AG04450 (cell line): ENCODE data around the gene JPH2. TPM values are rescaled to one million over a fixed set of nuclear protein-coding genes. Genes with fewer than 3 reads are reported as not detected.

Experiments
- CTCF ChIA-PET: fragments of 300-600, 350-600 bp; formaldehyde crosslinking; extraction: SDS; loops from one replicate; lab custom pipeline; 2022; ENCODE audit warnings: antibody characterized with exemption, inconsistent platforms; lab: Charles Lee
- POLR2A ChIA-PET: fragments of 350-600 bp; formaldehyde crosslinking; extraction: SDS; loops from one replicate; lab custom pipeline; 2021; ENCODE audit warnings: antibody characterized with exemption, inconsistent platforms; lab: Yijun Ruan, JAX
- DNase-seq: peaks from one replicate; pipeline ENCODE4 v3.0.0-alpha.2; 2011; ENCODE audit warnings: low read depth, low spot score
- H3K27ac ChIP-seq: one replicate; pipeline ENCODE4 v1.5.1; 2012; ENCODE audit warnings: low read depth, low read length, control low read depth
- H3K27me3 ChIP-seq: one replicate; pipeline ENCODE4 v1.6.0; 2012; ENCODE audit warnings: low read length; ENCODE audit not compliant: control insufficient read depth, insufficient read depth
- H3K4me3 ChIP-seq: 2 replicates; pipeline ENCODE4 v1.5.1; 2011; ENCODE audit warnings: mild to moderate bottlenecking, low read depth, low read length, control low read depth
- H3K9me3 ChIP-seq: 2 replicates; pipeline ENCODE4 v1.5.1; 2012; ENCODE audit warnings: low read length; ENCODE audit not compliant: control insufficient read depth, insufficient read depth
- CTCF ChIP-seq: IDR thresholded peaks from 2 replicates; pipeline ENCODE4 v1.5.1; 2011; ENCODE audit warnings: low read depth, low read length, control low read depth, inconsistent platforms
- polyA plus RNA-seq: library from polyadenylated mRNA; depleted of rRNA; stranded (reverse); fragments of >200 nt; gene quantifications from 2 replicates; pipeline ENCODE4 v1.2.3, GENCODE V29; 2011

The JPH2 gene
- polyA plus RNA-seq, 1 experiment, result 1.3 TPM

GRCh38 chr20:44223721-44224120 is 36.7 kb upstream of the JPH2 start:
- H3K9me3 ChIP-seq, result no peaks in the 10 kb centered on the region
- no peak overlapping the region for H3K27ac ChIP-seq
- H3K4me3 ChIP-seq, result no peak overlapping the region
- TF ChIP-seq CTCF, result no peak
- no peak for DNase-seq
- POLR2A ChIA-PET, result interaction anchor here (0.7 kb wide), 1 partner anchor 15 kb away, joined by 6 read pairs; no protein-coding TSS in a partner anchor
- H3K27me3 ChIP-seq, result no peaks in the 10 kb centered on the region
- CTCF ChIA-PET, result interaction anchor here (2.3 to 2.7 kb wide), 2 partner anchors 8 to 87 kb away, joined by 9 to 12 read pairs; partner anchors contain the start of gene FITM2

GRCh38 chr20:44222633-44223368 is 35.8 kb upstream of the JPH2 start:
- no peak overlapping the region for H3K4me3 ChIP-seq
- H3K27me3 ChIP-seq, result no peaks in the 10 kb centered on the region
- H3K9me3 ChIP-seq, result no peaks in the 10 kb centered on the region
- H3K27ac ChIP-seq, result no peak overlapping the region
- ChIA-PET POLR2A (no interaction called here), CTCF (interaction anchor here (2.7 kb wide), 1 partner anchor 88 kb away, joined by 9 read pairs; the partner anchor contains the start of gene FITM2)
- TF ChIP-seq CTCF, result no peak
- no peak for DNase-seq

DNA sequence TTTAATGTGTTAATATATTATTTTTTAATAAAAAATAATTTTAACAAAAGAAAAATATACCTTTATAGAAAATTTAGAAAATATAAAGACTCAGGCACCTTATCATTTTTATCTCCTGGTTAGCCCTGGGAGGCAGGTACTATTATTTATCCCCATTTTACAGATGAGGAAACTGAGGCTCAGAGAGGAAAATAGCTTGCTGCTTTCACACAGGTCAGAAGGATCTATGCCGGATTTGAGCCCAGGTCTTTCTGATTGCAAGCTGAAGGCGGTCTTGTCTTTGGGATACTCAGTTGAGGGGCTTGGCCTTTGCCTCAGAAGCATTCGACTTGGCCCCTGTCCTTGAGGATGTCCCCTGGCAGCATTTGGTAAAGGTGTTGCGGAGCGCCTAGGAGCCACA is 35.0 kb upstream of the JPH2 start:
- no peaks in the 10 kb centered on the region for H3K9me3 ChIP-seq
- ChIA-PET CTCF (interaction anchor here (2.7 kb wide), 1 partner anchor 89 kb away, joined by 9 read pairs; the partner anchor contains the start of gene FITM2), POLR2A (no interaction called here)
- H3K27me3 ChIP-seq, result no peaks in the 10 kb centered on the region
- TF ChIP-seq CTCF, result no peak
- H3K4me3 ChIP-seq, result no peak overlapping the region
- H3K27ac ChIP-seq, result no peak overlapping the region
- no peak for DNase-seq

GRCh38 chr20:44221368-44221954 is 34.5 kb upstream of the JPH2 start:
- no peaks in the 10 kb centered on the region for H3K27me3 ChIP-seq
- ChIA-PET POLR2A (no interaction called here), CTCF (interaction anchor here (2.7 kb wide), 1 partner anchor 90 kb away, joined by 9 read pairs; the partner anchor contains the start of gene FITM2)
- no peak overlapping the region for H3K27ac ChIP-seq
- no peak overlapping the region for H3K4me3 ChIP-seq
- no peaks in the 10 kb centered on the region for H3K9me3 ChIP-seq
- DNase-seq, result no peak
- no peak for TF ChIP-seq CTCF

DNA sequence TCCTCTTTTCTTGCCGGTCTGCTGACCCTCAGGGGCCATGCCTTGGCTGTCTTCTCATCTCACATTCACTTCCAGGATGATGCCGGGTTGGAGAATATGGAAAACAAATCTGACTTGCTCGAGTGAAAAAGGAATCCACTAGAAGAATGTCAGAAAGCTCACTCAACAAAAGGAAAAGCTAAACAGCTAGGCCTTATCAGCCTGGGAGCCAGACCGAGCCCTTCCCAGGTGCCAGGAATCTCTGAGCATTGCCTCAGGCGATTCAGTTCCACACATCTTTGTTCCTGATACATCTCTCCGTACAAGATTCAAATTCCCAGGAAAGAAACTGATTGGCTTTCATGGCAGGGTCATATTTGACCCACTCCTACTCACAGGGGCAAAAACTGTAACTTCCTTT is 32.8 kb upstream of the JPH2 start:
- no peaks in the 10 kb centered on the region for H3K9me3 ChIP-seq
- TF ChIP-seq CTCF, result no peak
- CTCF ChIA-PET, result interaction anchor here (0.6 to 9.2 kb wide), 2 partner anchors 31 to 92 kb away, joined by 4 to 287 read pairs; partner anchors contain the start of gene FITM2

More for the DNA sequence above, 32.8 kb upstream of the JPH2 start:
- Histone ChIP-seq H3K27me3 (no peaks in the 10 kb centered on the region), H3K27ac (no peak overlapping the region), H3K4me3 (no peak overlapping the region)
- POLR2A ChIA-PET, result no interaction called here
- no peak for DNase-seq
